C4-2B (cell line): ENCODE results near the gene BATF.

Experiments used
- CTCF ChIP-seq: fragments of 450-650 bp; conservative IDR thresholded peaks from 2 replicates; pipeline ENCODE4 v1.5.1; 2017; ENCODE audit warnings: mild to moderate bottlenecking
- ZFX ChIP-seq: fragments of 450-650 bp; IDR thresholded peaks from 2 replicates; pipeline ENCODE4 v1.6.1; 2017

- TF ChIP-seq CTCF (no peak; the same call in 1 of the 2 replicates), ZFX (no peak)
Observed at GRCh38 chr14:75566321-75566720, 44.1 kb downstream of the BATF start.
